Hepatocyte (in vitro differentiated cells): ENCODE results near the gene CCDC188. TPM values are rescaled to one million over a fixed set of nuclear protein-coding genes. Genes with fewer than 3 reads are reported as not detected.

Experiments
- DNase-seq: peaks from one replicate; pipeline ENCODE4 v3.0.0-alpha.2; 2016; ENCODE audit warnings: low spot score
- H2AFZ ChIP-seq: fragments of 200-600 bp; sonication (generic); 2 replicates; pipeline ENCODE4 v1.6.0; 2016; ENCODE audit warnings: antibody characterized with exemption, mild to moderate bottlenecking
- H3K27ac ChIP-seq: fragments of 200-600 bp; sonication (generic); 2 replicates; pipeline ENCODE4 v1.5.1; 2016; ENCODE audit warnings: mild to moderate bottlenecking
- H3K27me3 ChIP-seq: fragments of 200-600 bp; sonication (generic); 2 replicates; pipeline ENCODE4 v1.6.1; 2016
- H3K36me3 ChIP-seq: fragments of 200-600 bp; sonication (generic); replicated peaks from 2 replicates; pipeline ENCODE4 v1.5.1; 2016; ENCODE audit warnings: low read depth; ENCODE audit not compliant: insufficient read depth
- H3K4me1 ChIP-seq: fragments of 200-600 bp; sonication (generic); 2 replicates; pipeline ENCODE4 v1.5.1; 2016; ENCODE audit warnings: mild to moderate bottlenecking, moderate library complexity; ENCODE audit not compliant: insufficient read depth
- H3K4me2 ChIP-seq: fragments of 200-600 bp; sonication (generic); 2 replicates; pipeline ENCODE4 v1.6.0; 2016
- H3K4me3 ChIP-seq: fragments of 200-600 bp; sonication (generic); 2 replicates; pipeline ENCODE4 v1.5.1; 2016; ENCODE audit warnings: mild to moderate bottlenecking
- H3K79me2 ChIP-seq: fragments of 200-600 bp; sonication (generic); 2 replicates; pipeline ENCODE4 v1.6.0; 2017; ENCODE audit warnings: mild to moderate bottlenecking
- H3K9me2 ChIP-seq: fragments of 200-600 bp; sonication (generic); replicated peaks from 2 replicates; pipeline ENCODE4 v1.6.0; 2017; ENCODE audit warnings: mild to moderate bottlenecking; ENCODE audit not compliant: insufficient read depth
- H3K9me3 ChIP-seq: fragments of 200-600 bp; sonication (generic); 2 replicates; pipeline ENCODE4 v1.5.1; 2016; ENCODE audit warnings: low read depth, mild to moderate bottlenecking
- H4K20me1 ChIP-seq: fragments of 200-600 bp; sonication (generic); 2 replicates; pipeline ENCODE4 v1.6.0; 2016; ENCODE audit warnings: mild to moderate bottlenecking; ENCODE audit not compliant: insufficient read depth, poor library complexity, severe bottlenecking
- EZH2 ChIP-seq: fragments of 200-600 bp; sonication (generic); IDR thresholded peaks from 2 replicates; pipeline ENCODE4 v1.6.1; 2016; ENCODE audit warnings: antibody characterized with exemption, mild to moderate bottlenecking, borderline replicate concordance
- EZH2phosphoT487 ChIP-seq: fragments of 200-600 bp; sonication (generic); IDR thresholded peaks from one replicate; pipeline ENCODE4 v1.6.1; 2018; ENCODE audit warnings: antibody characterized with exemption, mild to moderate bottlenecking, low read depth, moderate library complexity; ENCODE audit not compliant: unreplicated experiment, severe bottlenecking
- WGBS: methylation state at CpG from one replicate; pipeline ENCODE4 v1.1.6; 2016; ENCODE audit warnings: low lambda C conversion rate; ENCODE audit errors: missing lambda C conversion rate; 5-methylcytosine and 5-hydroxymethylcytosine counted together
- polyA plus RNA-seq: library from polyadenylated mRNA; unstranded; fragments of >200 nt; fragmentation: Nextera tagmentation; extraction: Ambion mirVana; gene quantifications from 2 replicates; pipeline ENCODE4 v1.2.1, GENCODE V29; 2016
- total RNA-seq: library from RNA; depleted of rRNA; stranded (reverse); fragments of >200 nt; gene quantifications from 2 replicates; pipeline ENCODE4 v1.2.3, GENCODE V29; 2014
- TF ChIP-seq, protein P1 (sequence below): fragments of 200-600 bp; sonication (generic); IDR thresholded peaks from 2 replicates; pipeline ENCODE4 v1.5.1; 2016; ENCODE audit warnings: antibody characterized with exemption, mild to moderate bottlenecking; ENCODE audit not compliant: poor library complexity

CCDC188 gene
- total and polyA plus RNA-seq, 2 experiments from 2014 or later, result not detected

DNA sequence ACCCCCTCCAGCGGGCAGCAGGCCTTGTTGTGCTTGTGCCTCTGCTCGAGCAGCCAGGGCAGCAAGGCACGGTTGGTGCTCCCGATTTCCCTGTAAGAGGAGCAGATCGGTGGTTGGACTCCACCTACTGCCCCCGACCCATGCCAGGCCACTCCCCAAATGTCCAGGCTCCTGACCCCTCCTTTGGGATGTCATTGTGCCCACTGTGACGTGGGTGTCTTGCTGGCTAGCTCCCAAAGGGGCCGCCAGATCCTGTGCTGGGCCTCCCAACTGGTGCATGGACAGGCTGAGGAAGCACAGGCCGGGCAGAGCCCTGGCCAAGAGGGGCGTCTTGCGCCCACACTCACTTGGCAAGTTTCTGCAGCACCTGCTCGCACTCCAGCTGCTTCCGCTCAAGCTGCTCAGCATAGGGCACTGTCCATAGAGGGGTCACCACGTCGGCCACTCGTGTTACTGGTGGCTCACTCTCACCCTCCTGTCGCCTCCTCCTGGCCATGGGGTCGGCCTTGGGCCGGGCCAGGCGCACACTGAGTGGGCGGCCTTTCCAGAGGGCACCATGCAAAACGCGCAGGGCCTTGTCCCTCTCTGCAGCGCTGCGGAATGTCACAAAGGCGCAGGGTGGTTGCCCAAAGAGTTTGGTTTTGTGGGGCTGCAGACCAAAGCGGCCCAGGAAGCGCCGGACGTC lies 35.0 kb downstream of the CCDC188 start, which contains the start of gene RANBP1:
Gene RANBP1 (plus strand): TSS at position 414 of the 685 bp plus-strand sequence. CDS start 81 bp downstream, at position 495.
- Histone ChIP-seq H3K4me3 (peak within 1 kb of the TSS; percentile 67), H3K79me2 (peaks cover 53% of the 10 kb centered on the region), H3K27me3 (no peaks in the 10 kb centered on the region), H3K4me1 (peaks cover 16% of the 10 kb centered on the region), H3K27ac (peak within 1 kb of the TSS; percentile 81), H2AFZ (peak within 1 kb of the TSS; percentile 62), H3K36me3 (no peaks in the 10 kb centered on the region), H3K4me2 (peak within 1 kb of the TSS; percentile 96), H4K20me1 (no peaks in the 10 kb centered on the region), H3K9me2 (no peaks in the 10 kb centered on the region), H3K9me3 (no peaks in the 10 kb centered on the region)
- WGBS, result 92% methylated on average over 30 of the region's 30 CpGs
- DNase-seq, result no peak
- TF ChIP-seq EZH2phosphoT487, result no peak
- TF ChIP-seq, protein P1, sequence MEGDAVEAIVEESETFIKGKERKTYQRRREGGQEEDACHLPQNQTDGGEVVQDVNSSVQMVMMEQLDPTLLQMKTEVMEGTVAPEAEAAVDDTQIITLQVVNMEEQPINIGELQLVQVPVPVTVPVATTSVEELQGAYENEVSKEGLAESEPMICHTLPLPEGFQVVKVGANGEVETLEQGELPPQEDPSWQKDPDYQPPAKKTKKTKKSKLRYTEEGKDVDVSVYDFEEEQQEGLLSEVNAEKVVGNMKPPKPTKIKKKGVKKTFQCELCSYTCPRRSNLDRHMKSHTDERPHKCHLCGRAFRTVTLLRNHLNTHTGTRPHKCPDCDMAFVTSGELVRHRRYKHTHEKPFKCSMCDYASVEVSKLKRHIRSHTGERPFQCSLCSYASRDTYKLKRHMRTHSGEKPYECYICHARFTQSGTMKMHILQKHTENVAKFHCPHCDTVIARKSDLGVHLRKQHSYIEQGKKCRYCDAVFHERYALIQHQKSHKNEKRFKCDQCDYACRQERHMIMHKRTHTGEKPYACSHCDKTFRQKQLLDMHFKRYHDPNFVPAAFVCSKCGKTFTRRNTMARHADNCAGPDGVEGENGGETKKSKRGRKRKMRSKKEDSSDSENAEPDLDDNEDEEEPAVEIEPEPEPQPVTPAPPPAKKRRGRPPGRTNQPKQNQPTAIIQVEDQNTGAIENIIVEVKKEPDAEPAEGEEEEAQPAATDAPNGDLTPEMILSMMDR, result no peak
- TF ChIP-seq EZH2, result no peak

DNA sequence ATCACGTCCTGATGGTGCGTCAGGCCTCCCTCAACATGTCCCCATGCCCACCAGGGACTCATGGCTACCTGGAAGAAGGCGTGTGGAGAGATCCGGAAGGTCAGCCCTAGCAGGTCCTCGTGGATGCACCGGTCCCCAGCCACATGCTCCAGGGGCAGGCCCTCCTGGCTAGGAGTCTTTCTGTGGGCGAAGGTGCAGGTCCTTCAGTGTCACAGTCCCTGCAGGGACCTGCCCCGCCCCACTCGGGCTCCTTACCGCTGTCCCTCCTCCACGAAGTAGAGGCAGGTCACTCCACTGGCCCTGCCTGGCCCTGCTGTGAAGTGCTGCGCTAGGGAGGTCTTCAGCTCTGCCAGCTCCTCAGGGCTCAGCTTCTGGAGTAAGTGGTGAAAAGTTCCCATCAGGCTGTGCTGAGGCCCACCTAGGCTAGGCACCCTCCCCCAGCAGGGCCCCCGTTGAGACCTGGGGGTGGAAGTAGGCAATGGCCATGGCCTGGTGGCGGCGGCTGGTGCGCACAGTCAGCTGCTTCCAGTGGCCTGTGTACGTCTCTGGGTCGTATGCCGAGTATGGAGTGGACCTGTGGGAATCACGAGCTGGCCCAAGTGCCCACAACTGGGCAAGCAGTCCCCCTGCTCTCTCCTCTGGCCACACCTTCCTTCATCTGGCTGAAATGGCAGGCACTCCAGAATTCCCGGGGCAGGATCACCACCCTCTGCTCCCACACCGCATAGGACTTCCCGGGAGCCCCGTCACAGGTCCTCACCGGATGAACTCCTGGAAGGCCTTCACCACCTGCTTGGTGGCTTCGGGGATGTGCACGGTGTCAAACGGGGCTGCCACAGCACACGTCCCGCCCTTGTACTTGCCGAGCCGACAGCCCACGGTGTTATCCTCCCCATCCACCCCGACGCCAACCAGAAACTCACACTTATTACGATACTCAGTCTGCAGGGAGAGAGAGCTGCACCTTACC lies 36.1 kb downstream of the CCDC188 start:
- no peak overlapping the region for H3K27ac ChIP-seq
- peaks cover 43% of the 10 kb centered on the region for H3K79me2 ChIP-seq
- H3K4me1 ChIP-seq, result peaks cover 16% of the 10 kb centered on the region
- no peak for DNase-seq
- no peak overlapping the region for H3K4me2 ChIP-seq
- H3K27me3 ChIP-seq, result no peaks in the 10 kb centered on the region
- no peaks in the 10 kb centered on the region for H4K20me1 ChIP-seq
- no peaks in the 10 kb centered on the region for H3K9me2 ChIP-seq
- H3K4me3 ChIP-seq, result no peak overlapping the region
- H2AFZ ChIP-seq, result no peak overlapping the region
- H3K36me3 ChIP-seq, result no peaks in the 10 kb centered on the region
- 95% methylated on average over 36 of the region's 36 CpGs for WGBS
- H3K9me3 ChIP-seq, result no peaks in the 10 kb centered on the region
- TF ChIP-seq, protein P1, result no peak
- TF ChIP-seq EZH2phosphoT487 (no peak), EZH2 (no peak)

DNA sequence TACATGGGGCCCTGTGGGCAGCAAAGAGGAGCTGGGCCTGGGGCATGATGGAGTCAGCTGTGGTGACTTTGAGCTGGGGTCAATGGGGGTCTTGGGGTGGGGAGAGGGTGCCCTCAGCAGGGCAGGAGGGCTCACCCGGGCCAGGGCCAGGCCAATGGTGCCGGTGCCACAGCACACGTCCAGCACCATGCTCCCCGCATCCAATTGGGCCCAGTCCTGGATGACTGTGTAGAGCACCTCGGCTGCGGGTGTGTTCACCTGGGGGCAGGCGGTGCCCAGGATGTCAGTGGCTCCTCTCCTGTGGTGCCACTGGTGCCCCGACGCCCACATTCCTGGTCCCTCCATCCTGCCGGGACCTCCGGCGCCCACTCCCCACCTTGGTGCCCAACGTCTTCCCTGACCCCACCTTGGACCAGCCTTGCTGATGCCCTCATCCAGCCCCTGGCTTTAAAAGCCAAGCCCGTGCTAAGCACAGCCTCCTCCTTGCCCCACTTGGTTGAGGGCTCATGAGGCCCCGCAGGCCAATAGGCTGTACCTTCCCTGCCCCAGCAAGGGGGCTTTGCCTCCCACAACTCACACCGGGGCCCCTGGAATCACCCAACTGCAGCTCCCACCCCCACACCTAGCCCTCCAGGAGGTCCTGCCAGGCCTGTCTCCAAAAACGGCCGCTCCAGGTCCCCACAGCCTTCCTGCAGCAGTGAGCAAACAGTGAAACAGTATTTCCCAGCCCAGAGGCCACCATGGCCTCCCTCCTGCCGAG lies 37.1 kb downstream of the CCDC188 start:
- H4K20me1 ChIP-seq, result no peaks in the 10 kb centered on the region
- H3K27me3 ChIP-seq, result no peaks in the 10 kb centered on the region
- no peaks in the 10 kb centered on the region for H3K9me2 ChIP-seq
- H3K9me3 ChIP-seq, result no peaks in the 10 kb centered on the region
- no peak overlapping the region for H3K4me2 ChIP-seq
- H2AFZ ChIP-seq, result no peak overlapping the region
- peaks cover 32% of the 10 kb centered on the region for H3K79me2 ChIP-seq
- peaks cover 11% of the 10 kb centered on the region for H3K4me1 ChIP-seq
- no peaks in the 10 kb centered on the region for H3K36me3 ChIP-seq
- no peak overlapping the region for H3K4me3 ChIP-seq
- no peak for DNase-seq
- no peak for TF ChIP-seq EZH2
- TF ChIP-seq EZH2phosphoT487, result no peak
- TF ChIP-seq, protein P1, result no peak
- 95% methylated on average over 15 of the region's 19 CpGs for WGBS
- no peak overlapping the region for H3K27ac ChIP-seq
